HepG2 (cell line): ENCODE measurements around the gene EFCAB8. TPM values are rescaled to one million over a fixed set of nuclear protein-coding genes. Genes with fewer than 3 reads are reported as not detected.

Experiments used
- ATAC-seq: fragments of 200-7000 bp; cut with Tn5 transposase; 3 replicates; pipeline ENCODE4 v1.9.1; 2020; ENCODE audit warnings: mild to moderate bottlenecking, moderate library complexity
- BruUV-seq: library from RNA; stranded (reverse); fragments of 400-500 nt; replicated peaks from 2 replicates; lab custom pipeline; 2021; lab: Mats Ljungman, UMichigan
- CTCF ChIA-PET: fragments of 300-600 bp; formaldehyde crosslinking; extraction: SDS; loops from one replicate; lab custom pipeline; 2021; ENCODE audit warnings: low total read pairs, inconsistent platforms, low intra/inter-chr PET ratio; lab: Yijun Ruan, JAX
- POLR2A ChIA-PET: fragments of 350-600 bp; sonication (Branson Sonifier 250); formaldehyde crosslinking; loops from one replicate; lab custom pipeline; 2020; ENCODE audit warnings: antibody characterized with exemption, inconsistent platforms; lab: Yijun Ruan, JAX
- DNase-seq: peaks from one replicate; pipeline ENCODE4 v3.0.0-alpha.2; 2015; ENCODE audit warnings: low spot score
- FAIRE-seq: peaks from 3 replicates; lab custom pipeline; 2011; peaks lifted over from hg19 to GRCh38; lab: Jason Lieb, UNC
- H2AFZ ChIP-seq: one replicate; pipeline ENCODE4 v1.6.1; 2011; ENCODE audit warnings: low read length, inconsistent platforms
- H3K27ac ChIP-seq: fragments of 300-600 bp; 3 replicates; pipeline ENCODE4 v1.8.0; 2011; ENCODE audit warnings: mixed run types, mild to moderate bottlenecking, mixed read lengths, low read length, inconsistent platforms; ENCODE audit not compliant: insufficient read depth; ENCODE audit errors: extremely low read length
- H3K27me3 ChIP-seq, 2 experiments: fragments of 200-600 bp in 1 of 2; 2 replicates in 1 of 2; 3 replicates in 1 of 2; pipeline versions ENCODE4 v1.6.0 to v1.8.0; 2011; ENCODE audit warnings: low read length in 2 of 2, mild to moderate bottlenecking in 2 of 2, moderate library complexity in 2 of 2, inconsistent platforms in 1 of 2; ENCODE audit not compliant: insufficient read depth in 2 of 2, control insufficient read depth in 1 of 2
- H3K36me3 ChIP-seq, 2 experiments: fragments of 200-600 bp in 1 of 2; replicated peaks in 1 of 2; 2 replicates in 1 of 2; 3 replicates in 1 of 2; pipeline versions ENCODE4 v1.5.1 to v1.8.0; 2011; ENCODE audit warnings: low read length in 2 of 2, inconsistent platforms in 1 of 2; ENCODE audit not compliant: insufficient read depth in 2 of 2, control insufficient read depth in 1 of 2
- H3K4me1 ChIP-seq: 2 replicates; pipeline ENCODE4 v1.5.1; 2012; ENCODE audit warnings: low read length, inconsistent platforms; ENCODE audit not compliant: insufficient read depth
- H3K4me2 ChIP-seq: 2 replicates; pipeline ENCODE4 v1.6.0; 2011; ENCODE audit warnings: low read depth, low read length, inconsistent platforms
- H3K4me3 ChIP-seq, 3 experiments: fragments of 200-600 bp in 1 of 3; sonication (generic), shearing (Covaris generic) in 1 of 3; replicated peaks in 1 of 3; 2 replicates each; pipeline ENCODE4 v1.5.1; 2011 to 2016; ENCODE audit warnings: low read length in 3 of 3, inconsistent platforms in 2 of 3, low read depth in 2 of 3, mild to moderate bottlenecking in 2 of 3, control low read depth in 1 of 3, mixed read lengths in 1 of 3; ENCODE audit not compliant: insufficient read depth in 1 of 3
- H3K79me2 ChIP-seq: one replicate; pipeline ENCODE4 v1.6.1; 2011; ENCODE audit warnings: low read length, inconsistent platforms; ENCODE audit not compliant: insufficient read depth
- H3K9ac ChIP-seq: 2 replicates; pipeline ENCODE4 v1.6.0; 2011; ENCODE audit warnings: mild to moderate bottlenecking, low read depth, low read length, inconsistent platforms; ENCODE audit not compliant: insufficient read depth
- H3K9me3 ChIP-seq: 2 replicates; pipeline ENCODE4 v1.5.1; 2012; ENCODE audit warnings: mild to moderate bottlenecking, low read length
- H4K20me1 ChIP-seq: 2 replicates; pipeline ENCODE4 v1.6.0; 2011; ENCODE audit warnings: inconsistent platforms, mild to moderate bottlenecking, low read length, moderate library complexity; ENCODE audit not compliant: insufficient read depth
- KMT2B ChIP-seq: IDR thresholded peaks from 2 replicates; pipeline ENCODE4 v1.6.1; 2016; ENCODE audit warnings: missing genetic modification reagents, missing compliant biosample characterization
- ZNF687 ChIP-seq: sonication (generic); formaldehyde crosslinking; IDR thresholded peaks from 2 replicates; pipeline ENCODE4 v1.5.1; 2020; ENCODE audit warnings: mild to moderate bottlenecking, missing genetic modification reagents, moderate library complexity
- WGBS: methylation state at CpG from one replicate; pipeline ENCODE4 v1.1.6; 2017; ENCODE audit warnings: low lambda C conversion rate; 5-methylcytosine and 5-hydroxymethylcytosine counted together
- in situ Hi-C: cut with HindIII; loops from 2 replicates; pipeline ENCODE4 v1.10.0; 2017; ENCODE audit warnings: low pct_unique_long_range_greater_than_20kb; ENCODE audit not compliant: extremely low pct_ligation_motif_present
- intact Hi-C: fragments of 100-400 bp; cut with micrococcal nuclease; formaldehyde crosslinking; loops from one replicate; pipeline ENCODE4 v1.10.0; 2022; ENCODE audit not compliant: unreplicated experiment
- polyA plus RNA-seq, 8 experiments: library from polyadenylated mRNA; depleted of rRNA in 3 of 8; stranded (reverse) in 7 of 8; unstranded in 1 of 8; fragments of >200 nt; fragmentation: Illumina TruSeq in 4 of 8; extraction: Trizol in 4 of 8; gene quantifications; 2 replicates each; pipeline versions ENCODE4 v1.2.1 to v1.2.3, GENCODE V29; 2011 to 2016; ENCODE audit warnings: low read depth in 4 of 8, missing spikeins in 1 of 8, mixed read lengths in 1 of 8; ENCODE audit not compliant: insufficient read depth in 1 of 8
- total RNA-seq, 5 experiments: library from RNA; depleted of rRNA; stranded (reverse); fragments of >200 nt; fragmentation: Illumina TruSeq; extraction: Trizol; gene quantifications; 2 replicates each; pipeline ENCODE4 v1.2.3, GENCODE V29; 2016; ENCODE audit warnings: low read depth in 1 of 5
- TF ChIP-seq, protein P1 (sequence below): sonication (generic); formaldehyde crosslinking; IDR thresholded peaks from 2 replicates; pipeline ENCODE4 v1.4.0; 2020; ENCODE audit warnings: missing genetic modification reagents

The EFCAB8 gene
- total and polyA plus RNA-seq, 2 of the 13 experiments (the other 11 are each of a cell fraction or from before 2014, with no cell fraction given): 0.15 to 0.22 TPM

GRCh38 chr20:32896521-32897280 lies 38.0 kb downstream of the EFCAB8 start:
- no peak overlapping the region for H2AFZ ChIP-seq
- CTCF ChIA-PET: interaction anchor here (3.3 kb wide), 1 partner anchor 107 kb away, joined by 20 read pairs; no protein-coding TSS in a partner anchor
- FAIRE-seq (no peak), ATAC-seq (no peak)
- H3K4me2 ChIP-seq: no peak overlapping the region
- H3K36me3 ChIP-seq: no peaks in the 10 kb centered on the region
- H3K9ac ChIP-seq: no peak overlapping the region
- POLR2A ChIA-PET: no interaction called here
- intact Hi-C loops: no loop called here
- H3K4me1 ChIP-seq: peaks cover 21% of the 10 kb centered on the region
- no peak overlapping the region for H3K4me3 ChIP-seq
- H4K20me1 ChIP-seq: no peaks in the 10 kb centered on the region
- H3K9me3 ChIP-seq: no peaks in the 10 kb centered on the region
- 65% methylated on average over 18 of the region's 18 CpGs for WGBS
- H3K27me3 ChIP-seq: peaks cover 3 to 35% of the 10 kb centered on the region in 2 experiments; a peak in 3 of 5 replicates
- BruUV-seq: no TSS peak
- H3K79me2 ChIP-seq: no peaks in the 10 kb centered on the region
- TF ChIP-seq KMT2B (no peak), ZNF687 (CRISPR knock-in tag) (peak; percentile 18; the same call in 1 of the 2 replicates)
- TF ChIP-seq, protein P1, sequence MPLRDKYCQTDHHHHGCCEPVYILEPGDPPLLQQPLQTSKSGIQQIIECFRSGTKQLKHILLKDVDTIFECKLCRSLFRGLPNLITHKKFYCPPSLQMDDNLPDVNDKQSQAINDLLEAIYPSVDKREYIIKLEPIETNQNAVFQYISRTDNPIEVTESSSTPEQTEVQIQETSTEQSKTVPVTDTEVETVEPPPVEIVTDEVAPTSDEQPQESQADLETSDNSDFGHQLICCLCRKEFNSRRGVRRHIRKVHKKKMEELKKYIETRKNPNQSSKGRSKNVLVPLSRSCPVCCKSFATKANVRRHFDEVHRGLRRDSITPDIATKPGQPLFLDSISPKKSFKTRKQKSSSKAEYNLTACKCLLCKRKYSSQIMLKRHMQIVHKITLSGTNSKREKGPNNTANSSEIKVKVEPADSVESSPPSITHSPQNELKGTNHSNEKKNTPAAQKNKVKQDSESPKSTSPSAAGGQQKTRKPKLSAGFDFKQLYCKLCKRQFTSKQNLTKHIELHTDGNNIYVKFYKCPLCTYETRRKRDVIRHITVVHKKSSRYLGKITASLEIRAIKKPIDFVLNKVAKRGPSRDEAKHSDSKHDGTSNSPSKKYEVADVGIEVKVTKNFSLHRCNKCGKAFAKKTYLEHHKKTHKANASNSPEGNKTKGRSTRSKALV (CRISPR knock-in tag): no peak
- TF ChIP-seq, all 625 proteins: peak for 1
- in situ Hi-C loops: no loop called here
- no peak for DNase-seq
- H3K27ac ChIP-seq: no peak overlapping the region
